Glutamatergic neuron (in vitro differentiated cells): ENCODE data around the gene FRAT2. TPM values are rescaled to one million over a fixed set of nuclear protein-coding genes. Genes with fewer than 3 reads are reported as not detected.
"Not testable (repeated sequence)": the region's sequence is repeated elsewhere in the genome, so short reads cannot be mapped to it uniquely, and the experiment has no call there.

ENCODE experiments used
- DNase-seq: peaks from one replicate; pipeline ENCODE4 v3.0.0; 2022
- H3K27ac Mint-ChIP-seq: one replicate; pipeline ENCODE4 v1.8.0; 2020; ENCODE audit warnings: mild to moderate bottlenecking, mixed read lengths, inconsistent platforms; ENCODE audit not compliant: unreplicated experiment
- H3K27me3 Mint-ChIP-seq: one replicate; pipeline ENCODE4 v1.8.0; 2020; ENCODE audit warnings: mild to moderate bottlenecking, moderate library complexity, mixed read lengths, inconsistent platforms; ENCODE audit not compliant: unreplicated experiment
- H3K36me3 Mint-ChIP-seq: one replicate; pipeline ENCODE4 v1.8.0; 2020; ENCODE audit warnings: mild to moderate bottlenecking, mixed read lengths, inconsistent platforms; ENCODE audit not compliant: unreplicated experiment
- H3K4me1 Mint-ChIP-seq: one replicate; pipeline ENCODE4 v1.8.0; 2020; ENCODE audit warnings: mild to moderate bottlenecking, low read depth, mixed read lengths, inconsistent platforms; ENCODE audit not compliant: unreplicated experiment
- H3K4me3 Mint-ChIP-seq: one replicate; pipeline ENCODE4 v1.8.0; 2020; ENCODE audit warnings: mild to moderate bottlenecking, mixed read lengths, inconsistent platforms; ENCODE audit not compliant: unreplicated experiment
- H3K9me3 Mint-ChIP-seq: one replicate; pipeline ENCODE4 v1.8.0; 2020; ENCODE audit warnings: mild to moderate bottlenecking, moderate library complexity, mixed read lengths, inconsistent platforms; ENCODE audit not compliant: unreplicated experiment
- CTCF ChIP-seq: fragments of 200-600 bp; sonication (generic); IDR thresholded peaks from one replicate; pipeline ENCODE4 v1.5.0; 2021; ENCODE audit not compliant: partially characterized antibody, unreplicated experiment
- total RNA-seq: library from RNA; stranded (reverse); fragmentation: NEBNext Ultra II Directional; extraction: Animal tissue kit (Norgen Biotek cat#: 25700); gene quantifications from one replicate; pipeline ENCODE4 v1.2.1, GENCODE V29; 2021; ENCODE audit not compliant: unreplicated experiment

Gene FRAT2
- total RNA-seq, 1 donor from 2014 or later, result 15.9 TPM

GRCh38 chr10:97347317-97347716 lies 12.8 kb upstream of the FRAT2 start:
- TF ChIP-seq CTCF, result no peak
- H3K4me1 Mint-ChIP-seq, result no peaks in the 10 kb centered on the region
- no peak overlapping the region for H3K4me3 Mint-ChIP-seq

GRCh38 chr10:97343664-97344063 lies 9.1 kb upstream of the FRAT2 start:
- not testable (repeated sequence) for H3K9me3 Mint-ChIP-seq, H3K36me3 Mint-ChIP-seq, H3K27ac Mint-ChIP-seq, DNase-seq, H3K4me3 Mint-ChIP-seq, H3K4me1 Mint-ChIP-seq, H3K27me3 Mint-ChIP-seq

More at GRCh38 chr10:97347317-97347716, 12.8 kb upstream of the FRAT2 start:
- Mint-ChIP-seq H3K27ac (no peak overlapping the region), H3K27me3 (peaks cover 4% of the 10 kb centered on the region), H3K9me3 (peaks cover 2% of the 10 kb centered on the region), H3K36me3 (no peaks in the 10 kb centered on the region)
- no peak for DNase-seq

- Mint-ChIP-seq H3K36me3 (no peaks in the 10 kb centered on the region), H3K4me1 (peaks cover 16% of the 10 kb centered on the region), H3K27me3 (peaks cover 5% of the 10 kb centered on the region), H3K27ac (no peak overlapping the region), H3K9me3 (no peaks in the 10 kb centered on the region), H3K4me3 (no peak overlapping the region)
- no peak for TF ChIP-seq CTCF
- no peak for DNase-seq
Measured at GRCh38 chr10:97341416-97341815, 6.9 kb upstream of the FRAT2 start.

- no peak for TF ChIP-seq CTCF
- Mint-ChIP-seq H3K27ac (no peak overlapping the region), H3K27me3 (peaks cover 6% of the 10 kb centered on the region), H3K4me1 (peaks cover 26% of the 10 kb centered on the region), H3K9me3 (peaks cover 5% of the 10 kb centered on the region), H3K4me3 (no peak overlapping the region), H3K36me3 (no peaks in the 10 kb centered on the region)
- DNase-seq, result no peak
Measured at GRCh38 chr10:97338041-97338440, 3.5 kb upstream of the FRAT2 start.

- Mint-ChIP-seq H3K27me3 (peaks cover 7% of the 10 kb centered on the region), H3K36me3 (no peaks in the 10 kb centered on the region), H3K4me1 (peaks cover 31% of the 10 kb centered on the region), H3K9me3 (peaks cover 10% of the 10 kb centered on the region), H3K27ac (no peak overlapping the region), H3K4me3 (peak overlapping the region; percentile 57)
- no peak for TF ChIP-seq CTCF
- peak; percentile 31 for DNase-seq
Measured at GRCh38 chr10:97336942-97337831, 2.7 kb upstream of the FRAT2 start.
